Fibroblast of skin of scalp (primary cell): ENCODE data around the gene SPART.
"Not testable (repeated sequence)": the region's sequence is repeated elsewhere in the genome, so short reads cannot be mapped to it uniquely, and the experiment has no call there.

ENCODE experiments used
- DNase-seq: peaks from one replicate; pipeline ENCODE4 v3.0.0-alpha.2; 2013

SPART gene

DNA sequence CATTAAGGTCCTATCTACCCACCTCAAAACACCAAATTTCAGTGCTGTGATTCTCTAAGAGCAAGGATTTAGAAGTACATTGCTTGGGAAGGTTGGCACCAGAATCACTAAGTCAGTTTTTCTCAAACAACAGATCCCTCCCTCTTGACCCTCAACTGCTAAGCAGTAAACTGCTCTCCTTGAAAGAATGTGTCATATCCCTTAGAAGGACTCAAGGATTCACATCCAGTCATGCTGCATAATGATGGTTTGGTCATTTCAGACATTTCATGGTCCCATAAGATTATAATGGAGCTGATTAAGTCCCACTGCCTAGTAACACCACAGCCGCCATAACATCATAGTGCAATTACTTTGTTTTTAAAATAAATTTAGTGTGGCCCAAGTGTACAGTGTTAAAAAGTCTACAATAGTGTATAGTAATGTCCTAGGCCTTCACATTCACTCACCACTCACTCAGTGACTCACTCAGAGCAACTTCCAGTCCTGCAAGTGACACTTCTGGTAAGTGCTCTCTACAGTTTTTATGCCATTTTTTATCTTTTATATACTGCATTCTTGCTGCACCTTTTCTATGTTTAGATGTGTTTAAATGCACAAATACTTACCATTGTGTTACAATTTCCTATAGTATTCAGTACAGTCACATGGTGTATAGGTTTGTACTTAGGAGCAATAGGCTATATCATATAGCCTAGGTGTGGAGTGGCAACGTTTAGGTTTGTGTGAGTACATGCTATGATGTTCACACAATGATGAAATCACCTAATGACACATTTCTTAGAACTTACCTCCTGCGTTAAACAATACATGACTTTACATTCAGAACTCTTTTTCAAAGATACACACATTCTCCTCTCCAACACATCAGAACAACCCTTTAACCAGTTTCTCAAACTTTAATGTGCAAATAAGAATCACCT is 32.9 kb downstream of the SPART start:
- DNase-seq = no peak

DNA sequence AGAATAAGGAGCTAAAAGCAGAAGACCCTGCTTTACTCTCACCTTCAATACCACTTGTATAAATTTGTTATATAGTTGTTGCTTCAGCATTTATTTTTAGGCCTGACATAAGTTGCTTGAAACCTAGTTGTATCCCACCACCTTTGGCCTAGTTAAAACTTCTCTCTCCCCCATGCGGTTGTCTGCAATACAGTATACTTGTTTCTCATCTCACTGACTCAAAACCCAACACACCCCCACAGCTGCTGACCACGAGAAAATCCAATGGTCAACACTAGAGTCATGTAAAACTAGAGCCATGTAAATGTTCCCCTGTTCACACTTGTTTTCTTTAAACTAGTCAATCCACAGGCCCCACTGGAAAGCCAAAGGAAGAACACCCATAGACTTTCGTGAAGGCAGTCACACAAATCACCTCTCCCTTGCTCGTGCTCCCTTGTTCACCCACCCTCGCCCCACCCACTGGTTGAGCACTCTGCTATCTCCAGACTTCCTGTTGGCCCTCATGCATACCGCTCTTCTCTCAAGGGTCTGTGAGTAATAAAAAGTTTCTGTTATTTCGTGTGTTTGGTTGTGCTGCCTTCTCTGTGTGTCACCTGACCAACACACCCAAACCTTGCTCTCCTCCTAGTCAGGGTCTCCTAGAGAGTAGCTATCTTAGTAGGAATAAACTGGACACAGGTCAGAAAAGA is 35.6 kb downstream of the SPART start:
- DNase-seq = no peak

DNA sequence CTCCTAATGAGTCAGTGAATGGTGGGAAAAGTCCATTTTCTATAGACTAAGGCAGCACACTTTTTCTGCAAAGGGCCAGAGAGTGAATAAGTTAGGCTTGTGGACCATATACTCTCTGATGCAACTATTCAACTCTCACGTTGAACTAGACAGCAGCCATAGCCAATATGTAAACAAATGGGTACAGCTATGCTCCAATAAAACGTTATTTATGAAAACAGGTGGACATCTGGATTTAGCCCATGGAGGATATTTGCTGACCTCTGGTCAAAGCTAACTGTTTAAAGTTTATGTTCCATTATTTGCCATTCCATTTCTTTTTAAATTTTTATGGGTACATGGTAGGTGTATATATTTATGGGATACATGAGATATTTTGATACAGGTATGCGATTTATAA is 43.9 kb downstream of the SPART start:
- DNase-seq = no peak

DNA sequence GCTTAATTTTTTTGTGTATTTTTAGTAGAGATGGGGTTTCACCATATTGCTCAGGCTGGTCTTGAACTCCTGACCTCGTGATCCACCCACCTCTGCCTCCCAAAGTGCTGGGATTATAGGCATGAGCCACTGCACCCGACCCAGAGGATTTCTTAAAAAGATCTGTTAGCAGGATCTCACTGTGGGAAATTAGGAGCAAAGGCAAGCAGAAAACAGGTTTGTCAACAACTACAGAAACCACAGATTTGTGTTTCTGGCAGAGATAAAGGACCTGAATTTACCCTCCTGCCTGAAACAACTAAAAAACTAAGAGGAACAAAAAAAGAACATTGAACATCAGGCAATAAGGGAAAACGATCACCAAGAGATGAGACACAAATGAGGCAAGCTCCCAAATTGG is 46.7 kb downstream of the SPART start:
- DNase-seq = not testable (repeated sequence)

DNA sequence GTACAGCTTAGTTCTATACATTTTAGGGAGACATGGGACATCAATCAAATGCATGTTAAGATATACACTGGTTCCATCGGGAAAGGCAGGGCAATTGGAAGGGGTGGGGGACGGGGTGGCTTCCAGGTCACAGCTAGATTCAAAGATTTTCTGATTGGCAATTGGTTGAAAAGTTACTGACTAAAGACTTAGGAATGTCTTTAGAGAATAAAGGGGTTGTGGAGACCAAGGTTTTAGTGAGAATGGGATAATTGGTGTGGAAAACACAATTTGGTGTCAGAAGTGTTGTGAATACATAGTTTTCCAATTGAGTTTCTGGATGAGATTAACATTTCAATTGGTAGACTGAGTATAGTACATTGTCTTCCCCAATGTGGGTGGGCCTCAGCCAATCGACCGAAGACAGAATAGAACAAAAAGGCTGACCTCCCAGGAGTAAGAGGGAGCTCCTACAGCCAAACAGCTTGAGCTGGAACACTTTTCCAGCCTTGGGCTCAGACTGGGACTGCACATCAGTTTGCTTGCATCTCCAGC is 47.6 kb downstream of the SPART start:
- DNase-seq = no peak

DNA sequence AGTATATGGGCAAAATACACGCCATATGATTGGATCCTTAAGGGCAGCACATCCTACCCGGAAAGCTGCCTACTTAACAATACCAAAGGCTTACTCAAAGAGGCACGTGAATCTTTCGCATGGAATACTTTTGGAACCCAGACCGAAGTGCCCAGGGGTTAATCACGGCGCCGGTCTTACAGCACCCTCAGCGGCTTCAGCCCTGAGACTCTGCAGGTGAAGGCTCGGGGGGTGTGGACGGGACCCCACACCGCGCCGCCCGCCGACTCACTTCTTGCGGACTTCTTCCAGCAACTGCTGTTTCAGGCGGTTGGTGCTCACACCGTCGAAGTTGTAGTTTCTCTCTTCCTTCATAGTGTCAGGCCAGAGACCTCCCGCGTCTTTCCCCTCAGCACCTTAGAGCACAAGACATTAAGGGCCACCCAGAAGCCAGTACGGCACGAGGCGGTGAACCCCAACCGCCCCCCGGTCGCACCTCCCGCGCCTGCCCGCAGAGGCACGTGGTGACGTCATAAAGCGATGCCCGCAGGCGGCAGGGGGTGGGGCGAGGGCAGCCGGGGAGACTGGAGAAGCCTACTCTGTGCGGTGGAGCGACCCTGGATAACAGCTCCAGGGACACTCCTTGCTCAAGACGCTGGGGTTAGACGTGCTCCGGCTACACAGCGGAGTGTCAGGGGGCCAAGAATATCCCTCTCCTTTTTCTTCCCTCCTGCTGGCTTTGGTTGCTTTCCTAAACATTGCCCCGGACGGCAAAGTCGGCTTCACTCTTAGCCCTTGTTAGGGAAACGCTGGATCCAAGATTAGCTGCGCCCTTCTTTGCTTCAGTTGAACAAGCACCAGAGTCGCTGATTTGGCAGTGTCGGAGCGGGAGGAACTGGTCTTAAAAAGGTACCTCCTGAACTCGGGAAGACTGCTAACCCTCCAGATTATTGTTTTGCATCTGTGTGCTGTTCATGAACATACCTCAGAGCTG is 48.5 kb downstream of the SPART start, which contains the start of gene CCDC169:
CCDC169 (minus strand) TSS at position 449 of the 973 bp plus-strand sequence; CDS start at position 354, 95 bp downstream.
- peak; percentile 60 for DNase-seq

DNA sequence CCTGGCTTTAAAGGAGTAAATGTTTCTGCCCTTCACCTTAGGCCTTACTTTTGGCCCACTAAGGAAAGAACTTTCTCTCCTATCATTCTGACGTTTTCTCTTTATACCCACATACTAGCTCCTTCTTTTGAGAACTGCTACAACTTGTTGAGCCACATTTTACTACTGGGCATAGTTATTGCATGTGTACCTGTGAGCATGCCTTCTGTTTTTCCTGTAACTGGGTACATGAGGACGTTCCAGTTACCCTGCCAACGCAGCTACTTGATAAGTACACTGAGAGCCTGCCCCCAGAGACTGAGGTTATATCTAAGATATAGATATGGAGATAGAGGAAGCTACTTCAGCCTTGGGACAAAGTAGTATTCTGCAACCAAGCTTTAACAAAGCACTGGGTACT is 52.1 kb downstream of the SPART start:
- DNase-seq = no peak

DNA sequence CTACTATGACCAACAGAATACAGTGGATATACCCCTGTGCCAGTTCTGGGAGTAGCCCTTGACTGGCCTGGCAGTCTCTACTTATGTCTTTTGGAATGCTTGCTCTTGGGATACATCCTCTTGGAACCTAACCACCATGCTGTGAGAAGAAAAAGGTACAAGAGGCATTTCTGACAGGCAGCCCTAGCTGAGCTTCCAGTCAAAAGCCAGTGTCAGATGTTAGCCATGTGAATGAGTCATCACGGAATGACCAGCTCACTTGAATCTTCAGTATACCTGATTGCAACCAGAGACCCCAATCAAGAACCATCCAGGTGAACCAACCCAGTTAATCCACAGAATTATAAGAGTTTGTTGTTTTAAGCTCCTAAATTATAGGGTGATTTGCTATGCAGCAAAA is 52.7 kb downstream of the SPART start:
- DNase-seq = no peak

DNA sequence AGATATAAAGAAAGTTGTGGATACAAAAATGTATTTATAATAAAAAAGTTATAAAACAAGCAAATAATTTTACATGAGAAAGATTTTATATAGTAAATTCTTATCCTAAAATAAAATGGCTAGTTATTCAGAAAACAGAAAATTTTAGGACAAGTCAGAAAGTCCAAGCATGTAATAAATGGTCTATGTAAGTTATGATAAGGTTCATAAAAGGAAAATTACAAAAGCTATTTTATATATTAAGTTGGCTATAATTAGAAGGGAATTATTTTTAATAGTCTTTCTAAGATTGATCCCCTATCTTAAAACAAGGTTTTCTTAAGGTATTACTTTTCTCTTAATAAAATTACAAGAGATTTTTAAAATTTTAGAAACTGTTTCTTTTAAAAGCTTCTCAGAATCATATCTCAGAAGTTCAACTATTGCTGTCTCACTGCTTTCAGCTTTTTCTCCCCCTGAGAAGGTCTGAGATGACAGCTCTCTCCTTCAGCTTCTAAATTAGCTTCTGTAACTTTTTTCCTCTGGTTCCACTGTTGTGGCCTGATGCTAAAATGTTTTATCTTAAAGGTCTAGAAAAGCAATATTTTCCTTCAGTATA is 57.3 kb downstream of the SPART start:
- no peak for DNase-seq

DNA sequence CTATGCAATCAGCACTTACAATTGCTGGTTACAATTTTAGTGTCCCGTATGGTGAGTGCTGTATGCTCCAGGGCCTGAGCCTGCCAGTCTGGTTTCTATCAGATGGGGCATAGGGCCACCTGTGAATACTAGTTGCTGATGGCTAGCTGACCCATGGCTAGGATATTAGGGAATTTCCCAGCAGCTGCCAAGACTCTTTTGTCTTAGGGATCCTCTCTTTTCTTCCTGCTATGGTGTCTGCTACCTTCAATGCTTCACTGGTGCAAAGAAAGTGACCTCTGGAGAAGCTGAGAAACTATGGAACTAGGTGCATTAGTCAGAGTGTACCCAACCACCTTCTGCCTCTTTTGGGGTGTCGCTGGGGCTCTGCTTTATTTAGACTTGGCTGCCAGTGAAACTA is 60.2 kb downstream of the SPART start:
- no peak for DNase-seq

DNA sequence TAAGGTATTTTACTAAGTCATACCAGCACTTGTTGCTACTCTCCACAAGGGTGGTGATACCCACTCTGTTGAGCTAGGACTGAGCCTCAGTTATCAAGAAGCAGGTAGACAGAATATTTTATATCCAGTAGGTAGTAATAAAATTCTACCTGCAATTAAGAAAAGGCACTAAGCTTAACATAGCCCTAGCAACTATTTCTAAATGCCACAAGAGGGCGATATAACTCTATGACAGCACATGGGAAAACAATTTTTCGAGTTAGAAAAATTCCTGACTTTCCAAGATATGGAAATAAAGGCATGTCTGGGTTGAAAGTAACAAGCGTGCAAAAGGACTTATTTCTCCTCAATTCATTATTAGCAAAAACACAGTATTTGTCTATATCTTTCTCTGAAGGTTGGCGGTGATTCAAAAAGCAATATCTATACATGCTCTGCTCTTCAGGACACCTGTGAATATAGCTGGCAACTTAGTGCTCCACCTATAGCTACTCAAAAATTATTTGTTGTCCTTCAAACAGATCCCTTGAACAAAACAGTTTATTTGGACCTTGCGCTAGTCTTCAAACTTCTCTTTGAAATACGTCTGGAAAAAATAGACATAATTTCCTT is 63.3 kb downstream of the SPART start:
- peak; percentile 56 for DNase-seq

DNA sequence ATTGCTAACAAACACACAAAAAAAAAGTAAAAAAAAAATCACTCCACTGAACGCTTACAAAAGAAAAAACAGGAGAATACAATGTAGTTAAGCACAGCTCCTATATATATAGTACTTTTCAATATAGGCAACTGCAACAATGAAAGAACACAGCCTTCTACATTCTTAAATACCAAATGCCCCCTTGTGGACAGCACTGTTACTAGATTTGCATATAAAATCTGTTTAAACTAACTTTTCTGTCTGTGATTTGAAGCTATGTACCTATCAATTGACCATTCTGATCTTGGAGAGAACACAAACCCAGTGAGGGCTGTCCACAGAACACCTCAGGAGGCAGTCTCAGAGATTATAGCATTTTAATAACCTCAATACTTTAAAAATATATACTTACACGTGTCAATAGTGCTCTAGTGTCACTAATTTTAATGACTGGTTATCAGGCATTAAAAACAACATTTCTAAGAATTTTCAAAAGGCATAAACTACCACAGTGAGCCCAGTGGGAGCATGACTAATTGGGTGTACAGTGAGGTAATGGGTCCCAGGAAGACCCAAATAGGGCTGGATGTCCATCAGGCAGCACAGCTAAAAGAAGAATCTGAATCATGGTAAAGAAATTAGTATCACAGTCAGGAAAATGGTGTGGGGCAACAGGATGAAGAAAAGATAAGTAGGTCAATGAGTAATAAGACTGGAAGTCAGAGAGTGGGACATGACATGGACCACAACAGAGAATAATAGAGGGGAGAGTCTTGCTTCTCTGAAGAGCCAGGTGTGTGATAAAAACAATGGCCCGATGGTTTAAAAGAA is 70.8 kb downstream of the SPART start:
- DNase-seq = peak; percentile 80

DNA sequence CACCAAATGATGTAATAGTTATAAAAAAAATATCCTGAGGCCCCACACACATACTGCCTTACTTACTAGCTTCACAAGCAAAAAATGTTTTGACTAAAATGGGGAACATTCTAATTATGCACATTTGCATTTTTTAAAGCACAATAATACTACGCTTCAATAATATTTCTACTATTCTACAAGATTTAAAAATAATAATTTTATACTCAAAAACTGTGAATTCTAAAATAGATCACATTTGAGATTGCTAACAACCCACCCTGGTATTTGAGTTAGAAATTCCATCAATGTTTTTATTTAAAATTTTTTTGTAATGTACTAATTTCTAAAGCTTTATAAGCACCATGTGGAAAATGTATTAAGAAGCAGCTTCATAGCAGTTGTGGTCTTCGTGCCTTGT is 72.8 kb downstream of the SPART start:
- peak; percentile 54 for DNase-seq

DNA sequence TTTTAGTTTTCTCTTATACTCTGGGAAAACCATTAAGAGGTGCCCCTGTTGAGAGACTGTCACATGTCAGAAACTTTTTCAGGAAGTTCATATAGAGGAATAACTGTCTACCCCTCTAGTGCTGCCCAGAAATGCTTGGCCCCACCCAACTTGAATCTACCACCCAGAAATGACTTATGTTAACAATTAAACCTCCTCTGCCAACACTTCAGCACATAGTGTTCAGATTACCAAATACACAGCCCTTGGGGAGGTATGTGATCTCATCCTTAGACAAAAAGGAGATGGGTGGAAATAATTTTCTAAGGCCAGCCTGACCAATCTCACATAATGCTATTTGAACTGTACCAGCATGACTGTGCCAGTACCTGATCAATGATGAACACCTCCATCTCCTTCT is 84.2 kb downstream of the SPART start:
- DNase-seq = peak; percentile 23

DNA sequence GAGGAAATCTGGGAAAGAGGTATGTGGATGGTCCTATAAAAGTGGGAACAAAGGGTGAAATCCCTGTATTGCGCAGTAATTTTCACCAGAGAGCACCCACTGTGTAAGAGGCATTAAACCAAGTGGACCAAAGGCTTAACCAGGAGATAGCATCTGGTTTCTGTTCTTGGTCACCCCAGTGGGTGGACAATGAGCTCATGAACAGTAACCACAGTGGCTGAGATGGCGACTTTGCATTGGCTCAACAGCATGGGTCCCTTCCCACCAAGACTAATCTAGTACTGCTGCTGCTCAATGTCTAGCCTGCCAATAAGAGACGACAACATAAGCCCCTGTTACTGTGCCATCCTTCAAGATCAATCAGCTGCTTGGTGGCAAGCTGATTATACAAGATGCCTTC is 85.2 kb downstream of the SPART start:
- no peak for DNase-seq

DNA sequence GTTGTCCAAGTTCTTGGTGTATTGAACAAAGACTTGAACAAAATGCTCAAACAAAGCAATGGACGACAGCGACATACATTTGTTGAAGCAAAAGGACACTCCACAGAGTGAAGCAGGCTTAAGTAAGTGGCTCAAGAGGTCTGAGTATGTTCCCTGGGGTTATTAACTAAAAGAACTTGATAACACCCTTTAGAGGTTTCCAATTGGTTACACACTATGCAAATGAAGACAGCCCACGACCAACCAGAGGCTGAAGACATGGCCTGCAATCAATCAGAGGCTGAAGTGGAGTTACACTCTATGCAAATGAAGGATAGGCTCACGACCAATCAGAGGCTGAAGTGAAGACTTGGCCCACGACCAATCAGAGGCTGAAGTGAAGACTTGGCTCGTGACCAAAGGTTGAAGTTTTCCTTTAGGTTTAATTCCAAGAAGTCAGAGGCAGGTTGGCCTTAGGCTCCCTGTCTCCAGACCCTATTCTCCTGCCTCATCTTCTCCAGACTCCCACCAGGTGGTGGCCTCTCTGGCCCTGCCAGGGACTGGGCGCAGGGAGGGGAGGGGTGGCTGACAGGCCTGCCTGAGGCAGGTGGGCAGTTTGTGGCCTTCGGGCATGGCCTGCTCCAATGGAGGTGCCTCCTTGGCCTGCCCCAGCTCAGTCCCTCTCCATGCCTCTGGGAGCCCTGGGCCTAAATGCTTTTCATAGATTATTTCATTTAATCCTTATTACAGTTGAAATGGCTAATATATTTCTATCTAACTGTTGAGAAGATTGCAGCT is 86.6 kb downstream of the SPART start:
- DNase-seq = no peak

DNA sequence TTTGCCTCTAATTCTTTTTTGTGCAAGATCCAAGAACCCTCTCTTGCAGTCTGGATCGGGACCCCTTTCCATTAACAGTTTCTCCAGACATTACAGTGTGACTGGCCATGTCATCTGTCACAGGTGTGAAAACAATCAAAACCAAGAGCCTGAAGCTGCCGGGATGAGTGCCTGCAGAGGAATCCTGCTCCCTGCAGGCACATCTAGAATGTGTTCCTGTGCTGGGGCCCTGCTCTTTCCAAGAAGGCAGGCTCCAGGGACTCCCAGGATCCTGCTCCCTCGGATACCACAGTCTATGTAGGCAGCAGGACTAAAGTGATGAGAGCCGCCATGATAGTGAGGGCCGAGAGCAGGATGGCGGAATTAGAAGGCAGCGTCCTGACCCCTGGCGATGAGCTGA is 87.4 kb downstream of the SPART start:
- no peak for DNase-seq
